HepG2 (cell line): ENCODE results near the gene SKIC2. TPM values are rescaled to one million over a fixed set of nuclear protein-coding genes. Genes with fewer than 3 reads are reported as not detected.

Source experiments
- CREM ChIP-seq, 2 experiments: sonication (generic) in 1 of 2; formaldehyde crosslinking in 1 of 2; IDR thresholded peaks; 2 replicates each; pipeline versions ENCODE4 v1.4.0 to v1.6.1; 2016 to 2020; ENCODE audit warnings: antibody characterized with exemption in 1 of 2, mild to moderate bottlenecking in 1 of 2, missing genetic modification reagents in 1 of 2
- GABPB1 ChIP-seq: IDR thresholded peaks from 2 replicates; pipeline ENCODE4 v1.6.1; 2016; ENCODE audit warnings: mild to moderate bottlenecking, missing genetic modification reagents, moderate library complexity, missing compliant biosample characterization
- HCFC1 ChIP-seq: fragments of 150-350 bp; IDR thresholded peaks from 2 replicates; pipeline ENCODE4 v1.6.1; 2014; ENCODE audit warnings: low read depth, low read length
- KLF16 ChIP-seq, 2 experiments: sonication (generic) in 1 of 2; formaldehyde crosslinking in 1 of 2; IDR thresholded peaks; 2 replicates each; pipeline versions ENCODE4 v1.6.1 to v1.8.0; 2016 to 2023; ENCODE audit warnings: missing genetic modification reagents in 2 of 2, missing compliant biosample characterization in 1 of 2
- POLR2A ChIP-seq, 2 experiments: IDR thresholded peaks; 2 replicates each; pipeline ENCODE4 v1.6.1; 2011; ENCODE audit warnings: low read depth in 2 of 2, low read length in 2 of 2, mild to moderate bottlenecking in 1 of 2, moderate library complexity in 1 of 2; ENCODE audit not compliant: insufficient read depth in 1 of 2
- PPARG ChIP-seq: conservative IDR thresholded peaks from 2 replicates; pipeline ENCODE4 v1.6.1; 2016; ENCODE audit warnings: missing biosample characterization, missing genetic modification reagents
- SP4 ChIP-seq: sonication (generic); formaldehyde crosslinking; IDR thresholded peaks from 2 replicates; pipeline ENCODE4 v1.8.1; 2023; ENCODE audit warnings: mild to moderate bottlenecking, missing genetic modification reagents
- ZKSCAN8 ChIP-seq: IDR thresholded peaks from 2 replicates; pipeline ENCODE4 v1.6.1; 2016; ENCODE audit warnings: borderline replicate concordance, missing genetic modification reagents, missing compliant biosample characterization
- ZNF124 ChIP-seq: sonication (generic); formaldehyde crosslinking; IDR thresholded peaks from 2 replicates; pipeline ENCODE4 v1.4.0; 2020; ENCODE audit warnings: missing genetic modification reagents
- ZNF264 ChIP-seq: sonication (generic); formaldehyde crosslinking; IDR thresholded peaks from 2 replicates; pipeline ENCODE4 v1.4.0; 2020; ENCODE audit warnings: missing genetic modification reagents
- ZNF431 ChIP-seq: sonication (generic); formaldehyde crosslinking; IDR thresholded peaks from 2 replicates; pipeline ENCODE4 v1.9.0; 2022; ENCODE audit warnings: missing genetic modification reagents, low read depth, mild to moderate bottlenecking, borderline replicate concordance
- ZNF563 ChIP-seq: sonication (generic); formaldehyde crosslinking; IDR thresholded peaks from 2 replicates; pipeline ENCODE4 v1.8.0; 2022; ENCODE audit warnings: mild to moderate bottlenecking, moderate library complexity, missing genetic modification reagents
- ZNF749 ChIP-seq: sonication (generic); formaldehyde crosslinking; IDR thresholded peaks from 2 replicates; pipeline ENCODE4 v1.8.0; 2022; ENCODE audit warnings: mild to moderate bottlenecking, missing genetic modification reagents, moderate library complexity, borderline replicate concordance
- polyA plus RNA-seq, 8 experiments: library from polyadenylated mRNA; depleted of rRNA in 3 of 8; stranded (reverse) in 7 of 8; unstranded in 1 of 8; fragments of >200 nt; fragmentation: Illumina TruSeq in 4 of 8; extraction: Trizol in 4 of 8; gene quantifications; 2 replicates each; pipeline versions ENCODE4 v1.2.1 to v1.2.3, GENCODE V29; 2011 to 2016; ENCODE audit warnings: low read depth in 4 of 8, missing spikeins in 1 of 8, mixed read lengths in 1 of 8; ENCODE audit not compliant: insufficient read depth in 1 of 8
- total RNA-seq, 5 experiments: library from RNA; depleted of rRNA; stranded (reverse); fragments of >200 nt; fragmentation: Illumina TruSeq; extraction: Trizol; gene quantifications; 2 replicates each; pipeline ENCODE4 v1.2.3, GENCODE V29; 2016; ENCODE audit warnings: low read depth in 1 of 5
- TF ChIP-seq, protein P1 (sequence below): sonication (generic); formaldehyde crosslinking; IDR thresholded peaks from 2 replicates; pipeline ENCODE4 v1.5.0; 2020; ENCODE audit warnings: mild to moderate bottlenecking, missing genetic modification reagents, borderline replicate concordance
- TF ChIP-seq, protein P2 (sequence below): sonication (generic); formaldehyde crosslinking; IDR thresholded peaks from 2 replicates; pipeline ENCODE4 v1.8.0; 2022; ENCODE audit warnings: low read depth, missing genetic modification reagents
- TF ChIP-seq, protein P3 (sequence below): sonication (generic); formaldehyde crosslinking; IDR thresholded peaks from 2 replicates; pipeline ENCODE4 v1.5.0; 2020; ENCODE audit warnings: mild to moderate bottlenecking, missing genetic modification reagents, borderline replicate concordance
- TF ChIP-seq, protein P4 (sequence below): IDR thresholded peaks from 2 replicates; pipeline ENCODE4 v1.6.1; 2016; ENCODE audit warnings: missing compliant biosample characterization, missing genetic modification reagents, borderline replicate concordance

SKIC2 gene
- total and polyA plus RNA-seq, 2 of the 13 experiments (the other 11 are each of a cell fraction or from before 2014, with no cell fraction given), result 67.1 to 68.4 TPM

DNA sequence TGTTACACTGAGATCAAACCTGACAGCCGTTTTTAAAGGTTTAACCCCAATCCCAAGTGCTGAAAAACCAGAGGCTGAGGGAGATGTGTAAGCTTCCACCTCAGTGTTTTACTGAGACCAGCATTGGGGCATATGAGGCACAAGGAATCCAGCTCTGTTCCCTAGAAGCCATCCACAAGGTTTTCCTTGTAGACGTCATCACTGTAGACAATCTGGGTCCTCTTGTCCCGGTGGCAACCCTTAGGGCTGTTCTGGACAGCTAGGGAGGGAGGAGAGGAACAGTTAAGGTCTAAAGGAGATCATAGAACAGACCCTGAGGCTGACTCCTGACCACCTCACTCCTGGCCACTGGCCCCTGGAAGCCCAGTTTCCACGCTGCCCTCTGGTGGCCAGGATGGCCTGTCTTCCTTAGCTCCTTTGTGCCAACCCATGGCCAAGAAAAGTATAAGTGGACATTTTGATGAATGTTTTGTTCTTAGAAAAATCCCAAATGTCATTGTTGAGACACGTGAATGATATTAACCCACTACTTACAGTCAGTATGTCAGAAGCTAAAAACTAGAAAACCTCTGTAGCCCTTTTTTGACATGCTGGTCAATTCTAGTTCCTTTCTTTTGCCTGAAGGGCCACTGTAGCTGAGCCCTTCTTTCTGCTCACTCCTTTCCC lies 6.7 kb upstream of the SKIC2 start (continued):
- TF ChIP-seq, protein P1, sequence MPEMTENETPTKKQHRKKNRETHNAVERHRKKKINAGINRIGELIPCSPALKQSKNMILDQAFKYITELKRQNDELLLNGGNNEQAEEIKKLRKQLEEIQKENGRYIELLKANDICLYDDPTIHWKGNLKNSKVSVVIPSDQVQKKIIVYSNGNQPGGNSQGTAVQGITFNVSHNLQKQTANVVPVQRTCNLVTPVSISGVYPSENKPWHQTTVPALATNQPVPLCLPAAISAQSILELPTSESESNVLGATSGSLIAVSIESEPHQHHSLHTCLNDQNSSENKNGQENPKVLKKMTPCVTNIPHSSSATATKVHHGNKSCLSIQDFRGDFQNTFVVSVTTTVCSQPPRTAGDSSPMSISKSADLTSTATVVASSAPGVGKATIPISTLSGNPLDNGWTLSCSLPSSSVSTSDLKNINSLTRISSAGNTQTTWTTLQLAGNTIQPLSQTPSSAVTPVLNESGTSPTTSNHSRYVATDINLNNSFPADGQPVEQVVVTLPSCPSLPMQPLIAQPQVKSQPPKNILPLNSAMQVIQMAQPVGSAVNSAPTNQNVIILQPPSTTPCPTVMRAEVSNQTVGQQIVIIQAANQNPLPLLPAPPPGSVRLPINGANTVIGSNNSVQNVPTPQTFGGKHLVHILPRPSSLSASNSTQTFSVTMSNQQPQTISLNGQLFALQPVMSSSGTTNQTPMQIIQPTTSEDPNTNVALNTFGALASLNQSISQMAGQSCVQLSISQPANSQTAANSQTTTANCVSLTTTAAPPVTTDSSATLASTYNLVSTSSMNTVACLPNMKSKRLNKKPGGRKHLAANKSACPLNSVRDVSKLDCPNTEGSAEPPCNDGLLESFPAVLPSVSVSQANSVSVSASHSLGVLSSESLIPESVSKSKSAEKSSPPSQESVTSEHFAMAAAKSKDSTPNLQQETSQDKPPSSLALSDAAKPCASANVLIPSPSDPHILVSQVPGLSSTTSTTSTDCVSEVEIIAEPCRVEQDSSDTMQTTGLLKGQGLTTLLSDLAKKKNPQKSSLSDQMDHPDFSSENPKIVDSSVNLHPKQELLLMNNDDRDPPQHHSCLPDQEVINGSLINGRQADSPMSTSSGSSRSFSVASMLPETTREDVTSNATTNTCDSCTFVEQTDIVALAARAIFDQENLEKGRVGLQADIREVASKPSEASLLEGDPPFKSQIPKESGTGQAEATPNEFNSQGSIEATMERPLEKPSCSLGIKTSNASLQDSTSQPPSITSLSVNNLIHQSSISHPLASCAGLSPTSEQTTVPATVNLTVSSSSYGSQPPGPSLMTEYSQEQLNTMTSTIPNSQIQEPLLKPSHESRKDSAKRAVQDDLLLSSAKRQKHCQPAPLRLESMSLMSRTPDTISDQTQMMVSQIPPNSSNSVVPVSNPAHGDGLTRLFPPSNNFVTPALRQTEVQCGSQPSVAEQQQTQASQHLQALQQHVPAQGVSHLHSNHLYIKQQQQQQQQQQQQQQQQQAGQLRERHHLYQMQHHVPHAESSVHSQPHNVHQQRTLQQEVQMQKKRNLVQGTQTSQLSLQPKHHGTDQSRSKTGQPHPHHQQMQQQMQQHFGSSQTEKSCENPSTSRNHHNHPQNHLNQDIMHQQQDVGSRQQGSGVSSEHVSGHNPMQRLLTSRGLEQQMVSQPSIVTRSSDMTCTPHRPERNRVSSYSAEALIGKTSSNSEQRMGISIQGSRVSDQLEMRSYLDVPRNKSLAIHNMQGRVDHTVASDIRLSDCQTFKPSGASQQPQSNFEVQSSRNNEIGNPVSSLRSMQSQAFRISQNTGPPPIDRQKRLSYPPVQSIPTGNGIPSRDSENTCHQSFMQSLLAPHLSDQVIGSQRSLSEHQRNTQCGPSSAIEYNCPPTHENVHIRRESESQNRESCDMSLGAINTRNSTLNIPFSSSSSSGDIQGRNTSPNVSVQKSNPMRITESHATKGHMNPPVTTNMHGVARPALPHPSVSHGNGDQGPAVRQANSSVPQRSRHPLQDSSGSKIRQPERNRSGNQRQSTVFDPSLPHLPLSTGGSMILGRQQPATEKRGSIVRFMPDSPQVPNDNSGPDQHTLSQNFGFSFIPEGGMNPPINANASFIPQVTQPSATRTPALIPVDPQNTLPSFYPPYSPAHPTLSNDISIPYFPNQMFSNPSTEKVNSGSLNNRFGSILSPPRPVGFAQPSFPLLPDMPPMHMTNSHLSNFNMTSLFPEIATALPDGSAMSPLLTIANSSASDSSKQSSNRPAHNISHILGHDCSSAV (CRISPR knock-in tag), result no peak
- TF ChIP-seq, protein P2, sequence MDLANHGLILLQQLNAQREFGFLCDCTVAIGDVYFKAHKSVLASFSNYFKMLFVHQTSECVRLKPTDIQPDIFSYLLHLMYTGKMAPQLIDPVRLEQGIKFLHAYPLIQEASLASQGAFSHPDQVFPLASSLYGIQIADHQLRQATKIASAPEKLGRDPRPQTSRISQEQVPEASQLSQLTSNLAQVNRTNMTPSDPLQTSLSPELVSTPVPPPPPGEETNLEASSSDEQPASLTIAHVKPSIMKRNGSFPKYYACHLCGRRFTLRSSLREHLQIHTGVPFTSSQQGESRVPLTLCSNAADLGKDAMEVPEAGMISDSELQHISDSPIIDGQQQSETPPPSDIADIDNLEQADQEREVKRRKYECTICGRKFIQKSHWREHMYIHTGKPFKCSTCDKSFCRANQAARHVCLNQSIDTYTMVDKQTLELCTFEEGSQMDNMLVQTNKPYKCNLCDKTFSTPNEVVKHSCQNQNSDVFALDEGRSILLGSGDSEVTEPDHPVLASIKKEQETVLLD (CRISPR knock-in tag), result no peak
- TF ChIP-seq ZNF124 (CRISPR knock-in tag), result no peak
- TF ChIP-seq ZNF264, result no peak
- no peak for TF ChIP-seq CREM (IDR thresholded peaks at IDR 0.05)
- TF ChIP-seq CREM (CRISPR knock-in tag; IDR thresholded peaks at IDR 0.05), result no peak
- no peak for TF ChIP-seq ZNF563 (CRISPR knock-in tag)
- TF ChIP-seq POLR2A (IDR thresholded peaks at IDR 0.05; ENCODE audit: insufficient read depth in 1 of 2, low read depth in 2 of 2, low read length in 2 of 2), result no peak
- TF ChIP-seq HCFC1, result no peak
- no peak for TF ChIP-seq GABPB1 (CRISPR knock-in tag)
- 0 out of 4 replicates have a peak, but pooled peaks of 1 of the 2 experiments have one; percentile 29 for TF ChIP-seq KLF16 (CRISPR knock-in tag; IDR thresholded peaks at IDR 0.05)
- TF ChIP-seq, protein P3, sequence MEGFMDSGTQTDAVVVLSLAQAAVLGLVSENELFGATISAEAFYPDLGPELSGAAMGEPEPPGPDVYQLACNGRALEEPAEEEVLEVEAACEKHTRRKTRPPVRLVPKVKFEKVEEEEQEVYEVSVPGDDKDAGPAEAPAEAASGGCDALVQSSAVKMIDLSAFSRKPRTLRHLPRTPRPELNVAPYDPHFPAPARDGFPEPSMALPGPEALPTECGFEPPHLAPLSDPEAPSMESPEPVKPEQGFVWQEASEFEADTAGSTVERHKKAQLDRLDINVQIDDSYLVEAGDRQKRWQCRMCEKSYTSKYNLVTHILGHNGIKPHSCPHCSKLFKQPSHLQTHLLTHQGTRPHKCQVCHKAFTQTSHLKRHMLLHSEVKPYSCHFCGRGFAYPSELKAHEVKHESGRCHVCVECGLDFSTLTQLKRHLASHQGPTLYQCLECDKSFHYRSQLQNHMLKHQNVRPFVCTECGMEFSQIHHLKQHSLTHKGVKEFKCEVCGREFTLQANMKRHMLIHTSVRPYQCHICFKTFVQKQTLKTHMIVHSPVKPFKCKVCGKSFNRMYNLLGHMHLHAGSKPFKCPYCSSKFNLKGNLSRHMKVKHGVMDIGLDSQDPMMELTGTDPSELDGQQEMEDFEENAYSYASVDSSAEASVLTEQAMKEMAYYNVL, result no peak
- TF ChIP-seq ZKSCAN8 (CRISPR knock-in tag), result no peak
- no peak for TF ChIP-seq ZNF749
- TF ChIP-seq, protein P4, sequence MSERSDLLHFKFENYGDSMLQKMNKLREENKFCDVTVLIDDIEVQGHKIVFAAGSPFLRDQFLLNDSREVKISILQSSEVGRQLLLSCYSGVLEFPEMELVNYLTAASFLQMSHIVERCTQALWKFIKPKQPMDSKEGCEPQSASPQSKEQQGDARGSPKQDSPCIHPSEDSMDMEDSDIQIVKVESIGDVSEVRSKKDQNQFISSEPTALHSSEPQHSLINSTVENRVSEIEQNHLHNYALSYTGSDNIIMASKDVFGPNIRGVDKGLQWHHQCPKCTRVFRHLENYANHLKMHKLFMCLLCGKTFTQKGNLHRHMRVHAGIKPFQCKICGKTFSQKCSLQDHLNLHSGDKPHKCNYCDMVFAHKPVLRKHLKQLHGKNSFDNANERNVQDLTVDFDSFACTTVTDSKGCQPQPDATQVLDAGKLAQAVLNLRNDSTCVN (CRISPR knock-in tag), result no peak
- TF ChIP-seq ZNF431 (CRISPR knock-in tag), result no peak
- peak; percentile 53; the same call in 1 of the 2 replicates for TF ChIP-seq PPARG (CRISPR knock-in tag)
- no peak for TF ChIP-seq SP4 (CRISPR knock-in tag)
